Endothelial cell (in vitro differentiated cells): ENCODE results near the gene ARMC2. TPM values are rescaled to one million over a fixed set of nuclear protein-coding genes. Genes with fewer than 3 reads are reported as not detected.

ENCODE experiments used
- DNase-seq: peaks from one replicate; pipeline ENCODE4 v3.0.0; 2021; ENCODE audit warnings: low spot score
- H3K27ac Mint-ChIP-seq: one replicate; pipeline ENCODE4 v1.8.0; 2021; ENCODE audit warnings: mixed read lengths, inconsistent platforms; ENCODE audit not compliant: unreplicated experiment
- H3K27me3 Mint-ChIP-seq: one replicate; pipeline ENCODE4 v1.8.0; 2021; ENCODE audit warnings: mild to moderate bottlenecking, moderate library complexity, mixed read lengths, inconsistent platforms; ENCODE audit not compliant: unreplicated experiment
- H3K36me3 Mint-ChIP-seq: one replicate; pipeline ENCODE4 v1.8.0; 2021; ENCODE audit warnings: mild to moderate bottlenecking, low read depth, mixed read lengths, inconsistent platforms; ENCODE audit not compliant: unreplicated experiment
- H3K4me1 Mint-ChIP-seq: one replicate; pipeline ENCODE4 v1.8.0; 2021; ENCODE audit warnings: mild to moderate bottlenecking, mixed read lengths, inconsistent platforms; ENCODE audit not compliant: unreplicated experiment
- H3K4me3 Mint-ChIP-seq: one replicate; pipeline ENCODE4 v1.8.0; 2021; ENCODE audit warnings: mild to moderate bottlenecking, mixed read lengths, inconsistent platforms; ENCODE audit not compliant: unreplicated experiment
- H3K9me3 Mint-ChIP-seq: one replicate; pipeline ENCODE4 v1.8.0; 2021; ENCODE audit warnings: mixed read lengths, inconsistent platforms; ENCODE audit not compliant: unreplicated experiment
- CTCF ChIP-seq: fragments of 200-600 bp; sonication (generic); IDR thresholded peaks from one replicate; pipeline ENCODE4 v1.5.0; 2021; ENCODE audit warnings: antibody characterized with exemption; ENCODE audit not compliant: unreplicated experiment
- total RNA-seq: library from RNA; stranded (reverse); fragmentation: NEBNext Ultra II Directional; extraction: Animal tissue kit (Norgen Biotek cat#: 25700); gene quantifications from one replicate; pipeline ENCODE4 v1.2.1, GENCODE V29; 2021; ENCODE audit not compliant: unreplicated experiment

ARMC2 gene
- total RNA-seq, 1 donor from 2014 or later, result 6.3 TPM

- Mint-ChIP-seq H3K36me3 (peaks cover 11% of the 10 kb centered on the region), H3K27me3 (peaks cover 7% of the 10 kb centered on the region), H3K4me3 (no peak overlapping the region), H3K27ac (no peak overlapping the region), H3K9me3 (peaks cover 4% of the 10 kb centered on the region), H3K4me1 (peaks cover 36% of the 10 kb centered on the region)
- TF ChIP-seq CTCF, result no peak
- no peak for DNase-seq
Measured at GRCh38 chr6:108944071-108944470, 95.8 kb downstream of the ARMC2 start.

- TF ChIP-seq CTCF, result no peak
- DNase-seq, result no peak
- Mint-ChIP-seq H3K9me3 (peaks cover 4% of the 10 kb centered on the region), H3K27me3 (peaks cover 7% of the 10 kb centered on the region), H3K36me3 (peaks cover 5% of the 10 kb centered on the region), H3K4me3 (no peak overlapping the region), H3K4me1 (peaks cover 37% of the 10 kb centered on the region), H3K27ac (no peak overlapping the region)
Measured at GRCh38 chr6:108944707-108945680, 96.8 kb downstream of the ARMC2 start.

- TF ChIP-seq CTCF, result no peak
- peaks cover 7% of the 10 kb centered on the region for H3K27me3 Mint-ChIP-seq
- H3K4me3 Mint-ChIP-seq, result no peak overlapping the region
- H3K9me3 Mint-ChIP-seq, result peaks cover 4% of the 10 kb centered on the region
- peaks cover 5% of the 10 kb centered on the region for H3K36me3 Mint-ChIP-seq
- no peak overlapping the region for H3K27ac Mint-ChIP-seq
- DNase-seq, result no peak
- H3K4me1 Mint-ChIP-seq, result peaks cover 37% of the 10 kb centered on the region
Measured at GRCh38 chr6:108945681-108946159, 97.5 kb downstream of the ARMC2 start.

- TF ChIP-seq CTCF, result no peak
- peaks cover 32% of the 10 kb centered on the region for H3K4me1 Mint-ChIP-seq
- H3K27ac Mint-ChIP-seq, result peak overlapping the region; percentile 51
- peaks cover 4% of the 10 kb centered on the region for H3K9me3 Mint-ChIP-seq
- H3K27me3 Mint-ChIP-seq, result peaks cover 5% of the 10 kb centered on the region
- H3K36me3 Mint-ChIP-seq, result peaks cover 5% of the 10 kb centered on the region
- peak overlapping the region; percentile 35 for H3K4me3 Mint-ChIP-seq
- DNase-seq, result no peak
Measured at GRCh38 chr6:108946695-108947094, 98.5 kb downstream of the ARMC2 start.
